Measurements from ENCODE around the gene ACSF2.

ACSF2 gene

GRCh38 chr17:50440838-50441829, 15.1 kb downstream of the ACSF2 start:
- no peak for DNase-seq

GRCh38 chr17:50443505-50443974, 17.5 kb downstream of the ACSF2 start:
- DNase-seq = no peak

- no peak for DNase-seq
These were observed 19.1 kb downstream of the ACSF2 start for GRCh38 chr17:50444841-50445715.

GRCh38 chr17:50445730-50446325, 19.8 kb downstream of the ACSF2 start:
- DNase-seq = no peak

- no peak for DNase-seq
These were observed 22.0 kb downstream of the ACSF2 start for GRCh38 chr17:50447870-50448595.

GRCh38 chr17:50448643-50449042, 22.6 kb downstream of the ACSF2 start:
- no peak for DNase-seq

- DNase-seq = no peak
These were observed 26.1 kb downstream of the ACSF2 start for GRCh38 chr17:50451943-50452629.

GRCh38 chr17:50452630-50453300, 26.7 kb downstream of the ACSF2 start:
- no peak for DNase-seq

GRCh38 chr17:50453901-50454300, 27.9 kb downstream of the ACSF2 start:
- DNase-seq = no peak

GRCh38 chr17:50457621-50458020, 31.6 kb downstream of the ACSF2 start:
- DNase-seq = no peak

- no peak for DNase-seq
These were observed 32.3 kb downstream of the ACSF2 start for GRCh38 chr17:50458270-50458669.

GRCh38 chr17:50458701-50459676, 33.0 kb downstream of the ACSF2 start:
- DNase-seq = no peak

GRCh38 chr17:50459756-50460155, 33.7 kb downstream of the ACSF2 start:
- no peak for DNase-seq

GRCh38 chr17:50460831-50461526, 35.0 kb downstream of the ACSF2 start:
- DNase-seq = no peak

- DNase-seq = no peak
These were observed 35.6 kb downstream of the ACSF2 start for GRCh38 chr17:50461550-50462132.

- no peak for DNase-seq
These were observed 36.4 kb downstream of the ACSF2 start for GRCh38 chr17:50462446-50462845.

GRCh38 chr17:50464121-50464520, 38.1 kb downstream of the ACSF2 start:
- no peak for DNase-seq

GRCh38 chr17:50464736-50465135, 38.7 kb downstream of the ACSF2 start:
- DNase-seq = no peak

GRCh38 chr17:50465171-50465570, 39.2 kb downstream of the ACSF2 start:
- DNase-seq = no peak

Measured in activated CD8-positive, alpha-beta memory T cell treated with anti-CD3 and anti-CD28 coated beads, Interleukin-2, amount 50 U/mL, for 4 hours (primary cell).